Measurements from ENCODE around the gene SELP.

- TF ChIP-seq CTCF (IDR thresholded peaks at IDR 0.05) (no peak), POLR2A (IDR thresholded peaks at IDR 0.05) (no peak)
These were observed 18.8 kb upstream of the SELP start for GRCh38 chr1:169648709-169649108.

All from Peyer's patch (tissue), 4 donors.